A172 (cell line): Measurements from ENCODE around the gene MAGI2. TPM values are rescaled to one million over a fixed set of nuclear protein-coding genes. Genes with fewer than 3 reads are reported as not detected.

Experiments
- DNase-seq: peaks from one replicate; pipeline ENCODE4 v3.0.0-alpha.2; 2015; ENCODE audit warnings: low spot score
- total RNA-seq: library from RNA; depleted of rRNA; stranded (reverse); fragments of >200 nt; shearing (Covaris generic); gene quantifications from 2 replicates; pipeline ENCODE4 v1.2.3, GENCODE V29; 2014

Gene MAGI2
- total RNA-seq, 1 experiment from 2014 or later: 1.5 TPM

DNA sequence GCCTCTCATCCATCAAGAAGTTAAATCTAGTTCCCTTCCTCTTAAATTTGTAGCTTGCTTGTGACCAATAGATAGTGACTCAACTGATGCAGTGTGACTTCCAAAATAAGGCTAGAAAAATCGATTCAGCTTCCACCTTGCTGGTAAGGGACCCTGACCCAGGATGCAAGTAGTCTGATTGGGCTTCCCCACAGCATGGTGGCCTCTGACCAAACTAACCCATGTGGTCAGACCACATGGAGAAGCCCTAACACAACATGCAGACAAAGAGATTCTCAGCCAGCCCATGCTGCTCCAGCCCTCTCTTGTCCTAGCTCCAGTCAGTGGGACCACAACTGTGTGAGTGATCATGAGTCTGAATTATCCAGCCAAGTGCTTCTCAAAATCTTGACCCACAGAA lies 710.8 kb downstream of the MAGI2 start:
- no peak for DNase-seq

DNA sequence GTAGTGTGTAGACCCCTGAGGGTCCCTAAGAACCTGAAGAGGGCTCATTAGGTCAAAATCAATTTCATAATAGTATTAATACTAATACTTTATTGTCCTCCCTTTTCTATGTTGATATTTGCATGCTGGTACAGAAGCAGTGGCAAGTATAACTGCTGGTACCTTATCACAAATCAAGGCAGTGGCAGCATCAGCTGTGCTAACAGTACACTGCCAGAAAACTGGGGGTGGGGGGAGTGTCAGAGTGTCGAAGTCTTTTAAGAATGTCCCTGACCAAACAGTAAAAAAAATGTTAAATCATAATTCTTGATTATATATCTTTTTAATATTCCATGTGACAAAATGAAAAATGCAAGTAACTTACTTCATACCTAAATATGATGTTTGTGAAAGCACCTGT lies 716.9 kb downstream of the MAGI2 start:
- DNase-seq: no peak

DNA sequence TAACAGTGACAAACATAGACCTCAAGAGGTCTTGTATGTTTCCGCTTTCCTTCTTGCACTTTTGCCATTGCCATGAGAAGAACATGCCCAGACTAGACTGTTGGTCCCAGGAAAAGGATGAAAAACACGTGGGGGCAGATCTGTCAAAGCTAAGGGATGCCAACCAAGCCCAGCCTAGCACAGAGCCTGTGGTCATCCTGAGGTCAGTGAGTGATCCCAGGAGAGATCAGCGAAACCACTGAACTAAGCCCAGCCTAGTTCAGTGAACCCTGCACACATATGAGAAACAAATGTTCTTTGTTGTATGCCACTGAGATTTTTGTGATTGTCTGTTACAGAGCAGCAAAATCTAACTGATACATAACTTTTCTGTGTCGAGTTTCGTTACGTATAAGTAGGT lies 718.8 kb downstream of the MAGI2 start:
- DNase-seq: no peak

DNA sequence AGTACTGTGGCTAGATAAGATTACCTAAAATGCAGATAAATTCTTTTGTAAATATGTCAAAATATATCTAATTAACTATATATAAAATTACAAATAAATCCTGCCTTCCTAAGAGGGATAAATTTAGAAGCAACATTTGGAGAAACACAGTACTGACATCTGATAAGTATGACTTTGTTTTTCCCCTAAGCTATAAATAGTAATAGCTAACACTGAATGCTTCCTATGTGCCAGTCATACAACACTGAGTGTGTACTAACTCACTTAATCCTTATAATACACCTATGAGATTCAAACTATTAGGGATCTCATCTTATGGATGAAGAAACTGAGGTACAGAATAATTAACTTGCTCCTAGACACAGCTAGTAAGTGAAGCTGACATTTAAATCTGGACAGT lies 733.4 kb downstream of the MAGI2 start:
- no peak for DNase-seq

DNA sequence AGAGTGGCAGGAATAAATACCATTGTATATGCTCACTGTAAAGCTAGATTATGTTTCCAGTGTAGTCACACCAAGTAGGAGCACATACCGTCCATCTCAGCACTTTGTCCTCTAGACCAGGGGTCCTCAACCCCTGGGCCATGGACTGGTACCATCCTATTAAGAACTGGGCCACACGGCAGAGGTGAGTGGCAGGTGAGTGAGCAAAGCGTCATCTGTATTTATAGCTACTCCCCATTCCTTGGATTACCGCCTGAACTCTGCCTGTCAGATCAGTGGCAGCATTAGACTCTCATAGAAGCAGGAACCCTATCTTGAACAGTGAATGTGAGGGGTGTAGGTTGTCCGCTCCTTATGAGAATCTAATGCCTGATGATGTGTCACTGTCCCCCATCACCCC lies 735.3 kb downstream of the MAGI2 start:
- DNase-seq: no peak

DNA sequence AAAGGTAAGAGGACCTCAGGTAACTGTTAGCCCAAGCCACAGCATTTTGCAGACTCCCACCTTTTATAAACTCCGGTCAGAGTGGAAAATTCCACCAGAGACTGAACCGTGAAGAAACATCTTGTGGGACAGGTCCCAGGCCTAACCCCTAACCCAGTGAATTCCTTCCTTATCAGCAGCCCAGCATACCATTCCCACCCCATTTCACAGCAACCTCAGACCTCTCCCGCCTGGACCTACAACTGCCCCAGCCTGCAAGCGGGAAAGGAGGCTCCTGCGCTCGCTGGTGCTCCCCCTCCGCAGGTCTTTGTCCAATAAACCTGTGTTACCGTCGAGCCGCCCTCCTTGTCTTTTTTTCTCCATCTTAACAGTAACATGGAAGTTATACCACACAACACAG lies 736.6 kb downstream of the MAGI2 start:
- DNase-seq: no peak

DNA sequence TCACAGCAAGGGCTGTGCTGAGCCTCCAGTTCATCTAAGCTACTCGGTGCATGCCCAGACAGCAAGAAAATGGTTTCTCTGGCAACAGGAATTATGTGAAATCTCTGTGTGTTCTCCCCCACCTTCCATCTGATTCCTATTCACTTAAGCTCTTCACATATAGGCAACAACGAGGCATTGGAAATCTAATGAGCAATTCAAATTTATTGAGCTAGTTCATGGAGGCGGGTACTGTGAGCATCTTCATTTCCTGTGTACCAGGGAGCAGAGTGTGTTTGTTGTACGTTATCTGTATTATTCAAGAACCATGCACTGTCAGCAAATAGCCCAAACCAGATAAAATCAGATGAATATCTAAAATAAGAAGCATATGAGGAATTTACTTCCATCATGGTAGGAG lies 739.1 kb downstream of the MAGI2 start:
- no peak for DNase-seq

DNA sequence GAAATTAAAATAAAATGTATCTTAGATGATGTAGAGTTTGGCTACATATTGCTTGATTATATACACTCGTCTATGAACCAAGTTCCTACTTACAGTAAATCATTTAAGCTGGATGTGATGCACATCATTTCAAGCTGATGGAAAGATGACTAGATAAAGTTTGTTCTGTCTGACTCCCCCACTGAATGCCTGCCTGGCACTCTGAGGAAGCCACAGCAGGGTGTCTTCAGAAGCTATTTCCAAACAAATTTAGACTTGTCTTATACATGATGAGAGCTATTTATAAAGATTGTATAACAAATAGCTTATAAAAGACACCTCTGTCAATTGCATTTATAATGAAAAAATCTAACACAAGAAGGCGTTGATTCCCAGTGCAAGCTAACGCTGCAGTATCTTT lies 741.4 kb downstream of the MAGI2 start:
- DNase-seq: no peak

DNA sequence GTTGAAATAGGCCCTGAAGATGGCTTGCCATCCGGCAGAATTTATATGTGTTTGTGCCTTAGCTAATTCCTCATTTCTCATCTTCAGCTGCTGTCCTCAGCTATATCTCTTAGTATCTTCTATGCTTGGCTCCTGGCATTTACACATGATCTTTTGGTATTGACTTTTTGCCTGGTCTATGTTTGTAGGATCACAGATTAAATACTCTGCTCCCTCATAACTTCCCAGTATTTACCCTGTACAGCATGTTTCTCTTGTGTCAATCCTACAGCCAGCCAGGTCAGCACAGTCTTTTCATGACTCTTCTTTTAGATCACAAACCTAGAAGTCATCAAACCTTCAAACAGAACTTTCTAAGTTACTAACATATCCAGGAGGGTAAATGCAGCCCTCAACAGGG lies 743.8 kb downstream of the MAGI2 start:
- DNase-seq: no peak

DNA sequence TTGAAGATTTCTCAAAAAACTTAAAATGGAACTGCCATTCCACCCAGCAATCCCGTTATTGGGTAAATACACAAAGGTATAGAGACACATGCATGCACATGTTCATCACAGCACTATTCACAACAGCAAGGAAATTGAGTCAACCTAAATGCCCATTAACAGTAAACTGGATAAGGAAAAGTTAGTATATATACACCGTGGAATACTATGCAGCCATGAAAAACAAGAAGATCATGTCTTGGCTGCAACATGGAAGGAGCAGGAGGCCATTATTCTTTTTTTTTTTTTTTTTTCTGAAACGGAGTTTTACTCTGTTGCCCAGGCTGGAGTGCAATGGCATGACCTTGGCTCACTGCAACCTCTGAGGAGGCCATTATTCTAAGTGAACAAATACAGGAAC lies 749.0 kb downstream of the MAGI2 start:
- no peak for DNase-seq

DNA sequence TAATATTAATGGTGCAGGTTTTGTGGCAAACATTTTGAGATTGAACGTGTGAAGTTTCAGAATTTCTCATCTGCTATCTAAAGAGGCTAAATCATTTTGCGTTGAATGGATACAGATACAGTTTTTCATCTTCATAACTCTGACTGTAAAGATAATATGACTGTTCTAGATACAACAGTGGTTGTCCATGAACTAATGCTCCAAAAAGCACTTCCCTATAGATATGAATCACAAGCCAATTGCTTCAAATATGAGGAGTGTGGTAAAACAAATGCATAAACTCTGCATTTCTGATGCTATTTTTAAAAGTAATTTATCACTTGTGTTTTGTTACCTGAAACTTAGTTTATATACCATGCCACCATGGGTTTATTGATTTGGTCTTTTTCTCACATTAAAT lies 750.1 kb downstream of the MAGI2 start:
- DNase-seq: no peak

DNA sequence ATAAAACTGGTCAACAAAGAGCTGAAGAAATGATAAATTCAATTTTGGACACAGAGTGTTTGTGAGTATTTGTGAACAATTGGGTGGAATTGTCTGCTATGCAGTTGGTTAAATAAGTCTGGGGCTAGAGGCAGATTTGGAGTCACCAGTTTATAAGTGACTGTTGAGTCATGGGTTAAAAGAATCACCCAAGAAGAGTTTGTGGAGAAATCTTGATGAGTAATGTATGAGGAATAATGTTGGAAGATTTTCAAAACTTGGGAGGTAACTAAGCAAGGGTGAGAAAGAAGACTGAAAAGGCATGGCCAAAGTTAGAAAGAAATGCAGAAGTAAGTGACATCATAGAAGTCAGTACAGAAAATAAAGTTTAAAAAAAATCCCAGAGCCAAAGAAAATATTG lies 750.7 kb downstream of the MAGI2 start:
- DNase-seq: peak; percentile 97

DNA sequence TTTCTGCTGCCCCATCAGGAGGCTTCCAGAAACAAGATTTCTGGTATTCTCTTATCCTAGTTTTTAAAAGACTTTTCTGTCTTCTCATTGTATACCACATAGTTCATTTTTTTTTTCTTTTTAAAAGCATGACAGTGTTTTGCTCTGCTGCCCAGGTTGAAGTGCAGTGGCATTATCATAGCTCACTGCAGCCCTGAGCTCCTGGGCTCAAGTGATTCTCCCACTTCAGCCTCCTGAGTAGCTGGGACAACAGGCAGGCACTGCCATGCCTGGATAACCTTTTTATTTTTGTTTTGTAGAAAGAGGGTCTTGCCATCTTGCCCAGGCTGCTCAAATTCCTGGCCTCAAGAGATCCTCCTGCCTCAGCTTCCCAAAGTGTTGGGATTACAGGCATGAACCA lies 757.6 kb downstream of the MAGI2 start:
- DNase-seq: no peak

DNA sequence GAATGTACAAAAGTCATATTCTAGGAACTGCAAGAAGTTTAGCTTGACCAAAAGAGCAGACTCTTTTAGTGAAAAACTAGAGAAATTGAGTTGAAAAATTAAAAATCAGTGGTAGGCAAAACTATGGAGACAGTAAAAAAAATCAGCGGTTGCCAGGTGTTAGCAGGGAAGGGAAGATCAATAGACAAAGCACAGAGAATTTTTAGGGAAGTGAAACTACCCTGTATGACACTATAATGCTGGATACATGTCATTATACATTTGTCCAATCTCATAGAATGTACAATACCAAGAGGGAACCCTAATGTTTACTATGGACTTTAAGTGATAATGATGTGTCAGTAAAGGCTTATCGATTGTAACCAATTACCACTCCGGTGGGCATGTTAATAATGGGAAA lies 761.9 kb downstream of the MAGI2 start:
- DNase-seq: no peak

DNA sequence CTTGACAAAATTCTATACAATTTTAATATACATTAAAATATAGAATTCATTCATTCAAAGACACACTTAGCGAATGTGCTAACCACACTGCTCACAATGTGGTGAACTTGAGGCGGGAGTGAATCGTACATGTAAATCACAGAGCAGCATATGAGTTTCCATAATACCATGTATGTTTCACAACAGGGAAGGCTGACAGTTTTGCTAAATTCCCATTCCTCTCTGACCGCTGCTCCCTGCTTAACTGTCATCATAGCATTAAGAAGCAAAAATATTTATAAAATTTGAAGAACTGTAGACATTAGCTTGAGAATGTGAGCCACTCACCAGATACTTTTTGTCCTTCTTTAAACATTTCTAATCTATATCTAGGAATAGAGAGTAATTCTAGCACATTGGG lies 763.3 kb downstream of the MAGI2 start:
- DNase-seq: no peak

DNA sequence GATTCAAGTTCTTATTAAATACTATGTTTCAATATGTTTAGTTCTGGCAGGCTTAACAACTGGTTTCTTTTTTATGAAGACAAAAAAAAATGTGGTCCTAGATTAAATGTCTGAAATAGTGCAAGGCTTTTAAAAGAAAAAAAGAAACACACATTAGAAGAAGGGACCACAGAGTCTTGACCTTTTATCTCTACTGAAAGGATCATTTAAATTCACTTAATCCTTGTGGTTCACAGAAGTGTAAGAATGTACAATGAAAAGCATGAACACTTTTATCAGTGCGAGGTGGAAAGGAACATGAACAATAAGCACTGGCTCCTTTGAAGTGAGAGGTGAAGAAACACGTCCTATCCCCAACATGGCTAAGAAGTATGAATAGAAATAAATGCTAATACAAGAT lies 765.1 kb downstream of the MAGI2 start:
- DNase-seq: no peak

DNA sequence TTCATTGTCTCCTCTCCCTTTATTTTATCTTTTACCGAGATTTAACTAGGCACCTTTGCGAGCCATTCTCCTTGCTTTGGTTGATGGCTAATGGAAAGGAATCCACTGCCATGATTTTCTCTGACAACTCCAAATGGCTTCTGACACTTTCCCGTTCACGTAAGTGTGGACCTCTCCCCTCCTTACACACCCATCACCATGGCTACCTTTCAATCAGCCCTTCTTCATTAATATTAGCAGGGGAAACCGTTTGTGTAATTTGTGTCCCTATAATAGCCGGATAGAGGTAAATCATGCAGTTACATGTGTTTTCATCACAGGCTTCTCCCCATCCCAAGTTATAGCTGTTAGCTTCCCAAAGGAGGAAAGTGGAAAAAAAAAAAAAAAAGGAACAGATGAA lies 767.3 kb downstream of the MAGI2 start:
- no peak for DNase-seq

DNA sequence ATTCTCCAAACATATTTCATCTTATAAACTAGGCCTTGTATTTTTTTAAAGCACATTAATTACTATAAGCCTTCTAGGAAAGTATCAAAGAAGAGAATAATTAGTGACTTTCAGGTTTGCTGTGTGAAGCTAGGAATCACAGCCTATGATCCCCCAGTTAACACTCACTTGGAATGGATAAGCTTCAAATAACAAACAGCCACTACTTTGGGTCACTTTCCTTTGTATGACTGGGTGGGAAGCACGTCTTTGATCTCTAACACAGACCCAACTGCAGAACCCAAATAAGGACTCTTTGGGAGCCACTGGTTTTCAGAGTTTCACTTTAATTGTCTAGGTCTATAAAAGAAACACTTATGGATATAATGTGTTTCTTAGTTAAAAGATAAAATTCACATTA lies 769.3 kb downstream of the MAGI2 start:
- DNase-seq: no peak

DNA sequence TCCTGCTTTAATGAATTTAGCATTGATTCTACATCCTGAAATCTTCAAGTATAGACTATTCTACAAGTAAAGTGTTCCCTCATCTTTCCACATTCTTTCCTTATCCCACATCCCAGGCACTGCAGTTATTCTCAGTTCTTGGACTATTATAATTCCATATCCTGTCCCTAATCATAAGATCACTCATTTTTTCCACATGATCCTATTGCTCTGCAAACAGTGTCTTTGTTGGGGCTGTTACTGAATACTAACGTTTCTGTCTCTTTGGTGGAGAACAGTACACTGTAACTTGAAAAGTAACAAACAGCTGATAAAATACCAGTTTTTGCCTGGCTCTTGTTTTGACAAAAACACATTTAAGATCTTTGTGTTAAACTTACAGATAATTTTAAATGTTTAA lies 769.9 kb downstream of the MAGI2 start:
- DNase-seq: no peak

DNA sequence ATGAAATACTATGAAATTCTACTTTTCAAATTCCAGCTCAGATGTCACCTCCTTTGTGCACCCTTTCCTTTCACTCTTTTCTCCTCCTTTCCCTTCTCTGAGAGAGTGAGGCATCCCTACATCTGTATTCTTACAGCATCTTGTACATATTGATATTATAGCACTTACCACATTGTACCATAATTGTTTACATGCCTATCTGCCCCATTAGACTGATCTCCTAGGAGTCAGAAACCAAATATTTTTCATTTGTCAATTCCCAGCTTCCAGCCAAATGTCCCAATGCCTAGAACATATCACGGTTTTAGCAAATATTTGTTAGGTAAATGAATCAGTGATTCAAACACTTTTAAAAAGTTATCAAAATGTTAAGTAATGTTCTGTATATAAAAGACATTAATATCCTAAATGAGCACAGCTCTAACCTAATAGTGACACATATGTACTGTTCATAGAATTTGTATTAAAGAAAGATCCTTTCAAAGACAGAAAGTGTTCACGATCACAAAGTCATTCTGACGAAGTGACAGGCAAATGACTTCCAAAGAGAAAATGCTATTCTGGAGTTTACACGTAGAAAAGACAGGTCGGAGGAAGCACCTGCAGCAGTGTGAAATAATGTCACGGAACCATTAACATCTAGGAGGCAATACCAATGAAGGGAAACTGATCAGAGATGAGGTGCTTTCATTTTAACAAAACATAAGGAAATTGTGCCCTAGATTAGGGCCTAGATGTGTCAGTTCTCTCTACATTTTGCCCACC lies 774.2 kb downstream of the MAGI2 start:
- no peak for DNase-seq

DNA sequence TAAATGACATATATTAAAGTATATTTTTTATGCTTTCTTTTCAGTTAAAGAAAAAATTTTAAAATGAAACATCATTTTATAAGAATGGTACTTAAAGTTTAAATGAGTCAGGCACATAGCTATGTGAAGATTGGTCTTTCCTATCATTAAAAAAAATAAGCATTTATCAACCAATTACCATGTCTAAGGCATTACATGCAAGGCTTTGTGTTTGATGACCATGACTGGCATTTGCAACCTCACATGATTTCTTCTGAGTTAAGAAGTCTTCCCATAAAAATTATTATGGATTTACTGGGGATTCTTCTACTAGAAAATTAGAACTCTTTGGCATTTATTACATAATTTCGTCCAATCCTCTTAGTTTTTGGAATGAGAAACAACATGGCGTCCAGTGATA lies 776.1 kb downstream of the MAGI2 start:
- DNase-seq: no peak

DNA sequence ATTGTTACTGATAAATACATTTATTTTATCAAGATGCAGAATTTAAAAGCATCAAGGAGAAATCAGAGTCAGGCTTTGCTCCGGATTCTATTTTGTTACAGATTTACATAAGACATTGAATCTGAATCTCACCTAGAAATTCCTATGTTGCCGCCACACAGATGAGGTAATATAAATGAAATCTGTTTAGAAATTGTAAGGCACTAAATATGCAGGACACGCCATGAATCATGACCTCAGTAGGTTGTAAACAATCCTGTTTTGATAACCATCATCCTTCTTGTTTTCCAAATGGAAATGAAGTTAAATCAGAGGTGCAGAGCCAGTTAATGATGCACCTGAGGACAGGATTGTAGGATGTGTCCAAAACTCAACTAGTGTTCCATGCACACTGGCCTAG lies 778.0 kb downstream of the MAGI2 start:
- DNase-seq: no peak

DNA sequence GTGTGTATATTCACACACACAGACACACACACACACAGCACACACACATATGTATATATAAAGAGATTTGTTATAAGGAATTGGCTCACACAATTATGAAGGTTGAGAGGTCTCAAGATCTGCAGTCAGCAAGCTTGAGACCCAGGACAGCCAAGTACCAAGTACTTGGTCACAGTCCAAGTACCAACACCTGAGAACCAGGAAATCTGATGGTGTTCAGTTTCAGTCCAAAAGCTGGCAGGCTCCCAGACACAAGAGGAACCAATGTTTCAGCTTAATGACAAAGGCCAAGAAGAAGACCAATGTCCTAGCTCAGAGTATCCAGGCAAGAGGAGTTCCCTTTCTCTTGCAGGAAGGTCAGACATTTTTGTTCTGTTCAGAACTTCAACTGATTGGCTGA lies 780.2 kb downstream of the MAGI2 start:
- no peak for DNase-seq

DNA sequence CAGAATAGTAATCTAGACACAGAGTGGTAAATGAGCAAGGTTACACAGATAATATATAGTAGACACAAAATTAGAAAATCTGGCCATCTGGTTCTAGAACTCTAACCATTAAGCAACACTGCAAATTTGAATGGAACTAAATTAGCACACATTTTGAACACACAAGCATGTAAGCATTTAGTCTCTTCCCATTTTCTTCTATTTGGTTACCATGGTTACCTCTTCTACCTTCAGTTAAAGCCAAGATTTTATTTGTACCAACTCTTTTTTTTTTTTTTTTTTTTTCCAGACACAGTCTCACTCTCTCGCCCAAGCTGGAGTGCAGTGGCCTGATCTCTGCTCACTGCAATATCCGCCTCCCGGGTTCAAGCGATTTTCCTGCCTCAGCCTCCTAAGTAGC lies 790.5 kb downstream of the MAGI2 start:
- no peak for DNase-seq
